ENCODE data around the gene CYBC1.

CYBC1 gene

DNA sequence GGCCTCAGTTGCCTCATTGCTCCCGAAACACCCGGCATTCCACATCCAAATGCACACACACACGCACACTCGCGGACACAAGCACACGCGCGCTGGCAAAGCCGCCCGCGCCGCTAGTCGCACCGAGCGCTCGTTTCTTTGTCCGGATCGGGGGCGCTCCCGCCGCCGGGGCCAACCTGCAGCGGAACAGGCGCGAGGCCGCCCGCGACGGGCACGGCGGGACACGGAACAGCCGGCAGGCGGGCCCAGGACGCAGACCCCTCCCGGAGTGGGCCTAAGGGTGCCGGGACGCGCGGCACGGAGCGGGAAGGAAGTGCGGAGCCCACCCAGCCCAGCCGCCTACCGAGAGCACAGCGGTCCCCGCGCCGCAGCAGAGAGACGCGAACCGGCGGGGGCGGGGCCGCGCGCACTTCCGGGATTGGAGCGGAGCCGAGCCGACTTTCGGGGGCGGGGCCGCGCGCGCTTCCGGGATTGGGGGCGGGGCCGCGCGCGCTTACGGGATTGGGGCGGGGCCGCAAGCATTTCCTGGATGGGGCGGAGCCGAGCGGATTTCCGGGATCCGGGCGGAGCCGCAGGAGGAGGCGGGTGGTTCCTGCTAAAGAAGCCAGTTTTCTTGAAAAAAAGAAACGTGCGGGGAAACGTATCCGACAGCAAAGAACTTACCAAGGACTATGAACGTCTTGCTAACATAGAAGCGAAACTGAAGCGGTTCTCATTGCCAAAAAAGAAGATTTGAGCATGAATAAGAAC, at the start of gene CYBC1:
Gene CYBC1 (minus strand): TSS at position 396 of the 750 bp plus-strand sequence. CDS start 1,498 bp downstream, outside the sequence.
- FAIRE-seq = no peak

DNA sequence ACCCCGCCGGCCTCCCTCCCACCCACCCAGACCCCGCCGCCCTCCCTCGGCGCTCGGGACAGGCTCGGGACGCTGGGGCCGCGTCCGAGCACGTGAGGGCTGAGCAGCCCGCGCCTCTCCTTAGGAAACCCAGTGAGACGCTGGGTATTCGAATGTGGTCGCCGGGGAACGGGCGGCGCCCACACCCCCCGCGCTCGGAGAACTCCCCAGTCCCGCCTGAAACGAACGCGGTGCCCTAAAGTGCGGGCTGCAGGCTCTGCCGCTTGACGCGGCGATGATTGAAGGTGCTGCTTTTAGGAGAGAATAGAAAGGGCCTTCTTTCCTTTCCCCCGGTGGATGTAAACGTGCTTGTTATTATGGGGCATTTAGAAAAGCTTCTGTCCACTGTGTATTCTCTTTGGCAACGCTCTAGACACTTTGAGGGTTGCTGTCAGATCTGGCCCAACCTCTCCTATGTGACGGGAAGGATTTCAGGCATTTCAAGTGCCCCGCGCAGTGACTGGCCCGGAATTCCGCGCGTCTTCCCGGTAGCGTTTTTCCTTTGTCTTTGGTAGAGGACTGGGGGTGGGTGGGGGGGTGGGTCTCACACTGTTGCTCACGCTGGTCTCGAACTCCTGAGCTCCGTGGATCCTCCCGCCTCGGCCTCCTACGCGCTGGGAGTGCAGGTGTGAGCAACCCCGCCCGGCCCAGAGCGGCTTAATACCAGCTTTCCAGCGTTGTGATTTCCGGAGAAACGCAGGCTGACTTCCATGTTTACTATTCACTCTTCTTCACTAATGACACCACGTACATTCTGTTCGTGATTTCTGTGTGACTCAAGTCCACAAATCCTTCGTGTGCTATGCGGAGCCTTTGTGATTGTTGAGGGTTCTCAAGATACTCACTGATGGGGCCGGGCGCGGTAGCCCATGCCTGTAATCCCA, 47.2 kb upstream of the CYBC1 start:
- FAIRE-seq = no peak

DNA sequence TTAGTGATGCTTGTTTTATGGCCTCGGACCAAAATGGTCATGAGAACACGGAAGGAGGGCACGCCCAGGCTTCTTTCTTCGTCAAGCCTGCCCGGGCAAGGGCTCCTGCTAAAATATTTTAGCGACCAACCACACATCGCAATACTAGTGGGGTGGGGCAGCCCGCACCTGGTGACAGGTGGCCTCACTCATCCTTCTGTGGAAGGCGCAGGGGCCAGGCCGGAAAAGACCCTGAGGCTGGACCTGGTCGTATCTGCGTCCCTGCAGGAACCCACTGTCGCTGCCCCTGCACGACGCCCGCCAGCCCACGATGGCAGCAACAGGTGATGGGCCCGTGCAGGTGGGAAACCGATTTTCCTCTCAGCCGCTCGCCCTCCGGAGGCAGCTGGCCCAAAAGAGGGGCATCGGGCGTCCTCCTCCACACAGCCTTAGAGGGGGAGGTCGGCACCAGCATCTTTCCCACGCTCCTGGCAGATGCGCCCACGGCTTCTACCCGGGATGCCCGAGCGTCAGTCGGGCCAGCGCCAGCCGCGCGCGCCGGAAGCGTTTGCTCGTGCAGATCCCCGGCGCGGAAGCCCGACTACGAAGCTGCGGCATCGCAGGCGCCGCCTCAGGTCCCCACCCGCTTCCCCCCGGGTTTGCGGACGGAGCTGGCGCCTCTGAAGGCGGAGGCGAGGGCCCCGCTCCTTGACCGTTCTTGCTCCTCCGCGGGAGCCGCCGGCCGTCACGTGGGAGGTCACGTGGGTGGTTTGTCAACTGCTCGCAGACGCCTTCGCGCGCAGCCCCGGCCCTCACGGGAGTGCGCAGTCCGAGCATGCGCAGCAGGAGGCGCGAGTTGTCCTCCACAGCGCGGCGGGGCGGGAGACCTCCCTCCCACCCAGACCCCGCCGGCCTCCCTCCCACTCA, 46.2 kb upstream of the CYBC1 start:
- FAIRE-seq = no peak

DNA sequence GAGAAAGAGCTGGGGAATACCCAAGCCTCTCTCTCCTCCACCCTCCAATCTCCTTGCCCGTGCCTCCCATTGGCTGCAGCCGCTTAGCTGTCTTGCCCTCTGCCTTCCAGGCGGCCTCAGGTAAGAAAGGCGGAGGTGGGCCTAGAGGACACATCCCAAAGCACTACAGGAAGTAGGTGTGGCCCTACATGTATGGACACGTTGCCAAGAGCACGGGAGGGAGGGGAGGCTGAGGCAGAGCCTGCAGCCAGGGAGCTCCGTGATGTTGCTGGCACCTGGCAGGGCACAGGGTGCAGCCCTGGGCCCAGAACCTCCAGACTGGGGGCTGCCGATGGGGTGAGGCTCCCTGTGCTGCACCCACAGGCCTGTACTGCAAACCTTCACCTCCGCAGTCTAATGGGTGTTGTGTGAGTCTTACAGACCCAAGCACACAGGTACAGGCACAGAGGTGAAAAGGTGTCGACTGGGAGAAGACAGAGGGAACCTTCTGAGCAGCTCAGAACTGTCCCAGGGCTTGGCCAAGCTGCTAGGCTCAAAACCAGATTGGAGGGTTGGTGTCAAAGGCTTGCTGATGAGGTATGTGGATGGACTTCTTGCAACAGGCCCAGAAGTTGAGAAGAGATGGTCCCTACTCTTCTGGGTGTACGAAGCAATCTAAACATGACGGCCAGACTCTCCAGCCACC, 45.4 kb upstream of the CYBC1 start:
- FAIRE-seq = no peak

DNA sequence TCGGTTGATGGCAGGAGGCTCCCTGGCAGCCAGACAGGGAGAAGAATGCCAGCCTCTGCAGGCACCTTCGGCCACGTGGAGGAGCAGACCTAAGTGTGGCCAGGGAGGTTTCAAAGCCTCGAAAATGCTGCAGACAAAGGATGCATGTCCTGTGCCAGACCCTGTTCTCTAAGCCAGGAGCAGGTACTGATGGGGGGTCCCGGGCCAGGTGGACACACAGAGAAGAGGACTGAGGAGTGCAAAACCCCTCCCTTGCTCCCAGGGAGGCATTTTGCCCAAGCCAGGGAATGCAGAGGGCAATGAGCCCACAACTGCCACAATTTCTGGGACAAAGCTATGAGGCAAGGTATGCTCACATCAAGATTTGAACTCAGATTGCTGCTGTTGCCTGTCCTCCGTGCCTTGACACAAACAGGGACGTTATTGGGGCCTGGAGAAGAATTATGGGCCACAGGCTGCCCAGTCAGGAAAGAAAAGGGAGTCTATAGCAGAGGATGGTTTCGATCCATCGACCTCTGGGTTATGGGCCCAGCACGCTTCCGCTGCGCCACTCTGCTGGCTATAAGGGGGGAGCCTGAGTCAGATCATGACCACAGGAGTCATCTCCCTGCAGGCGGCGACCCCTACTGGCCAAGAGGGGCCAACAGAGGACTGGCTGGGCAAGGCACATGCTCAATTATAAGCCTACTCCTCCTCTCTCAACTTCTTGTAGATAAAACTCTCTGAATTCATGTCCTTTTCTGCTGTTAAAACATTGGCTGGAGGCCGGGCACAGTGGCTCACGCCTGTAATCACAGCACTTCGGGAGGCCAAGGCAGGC, 43.9 kb upstream of the CYBC1 start:
- FAIRE-seq = no peak

- no peak for FAIRE-seq
Measured at GRCh38 chr17:82493226-82493781, 42.8 kb upstream of the CYBC1 start.

- no peak for FAIRE-seq
Measured at GRCh38 chr17:82492643-82493225, 42.2 kb upstream of the CYBC1 start.

DNA sequence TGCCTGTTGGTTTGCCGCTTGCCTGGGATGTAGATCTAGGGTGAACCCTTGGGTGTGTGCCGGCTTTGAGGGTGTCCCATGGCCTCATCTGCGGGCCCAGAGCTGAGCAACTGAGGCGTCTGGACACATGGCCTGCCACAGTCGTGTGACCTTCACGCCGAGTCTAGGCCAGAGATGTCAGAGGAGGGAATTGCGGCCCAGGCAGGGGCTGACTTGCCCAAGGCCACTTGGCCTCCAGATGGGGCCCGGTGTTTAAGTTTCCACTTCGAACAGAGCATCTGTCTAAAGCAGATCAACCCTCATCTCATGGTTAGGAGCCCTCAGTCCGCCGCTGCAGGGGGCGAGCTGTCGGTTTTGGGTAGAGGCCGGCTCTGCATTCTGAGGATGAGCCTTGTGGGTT, 41.0 kb upstream of the CYBC1 start:
- FAIRE-seq = no peak

GRCh38 chr17:82491196-82491530, 40.6 kb upstream of the CYBC1 start:
- no peak for FAIRE-seq

GRCh38 chr17:82490512-82491195, 40.1 kb upstream of the CYBC1 start:
- no peak for FAIRE-seq

DNA sequence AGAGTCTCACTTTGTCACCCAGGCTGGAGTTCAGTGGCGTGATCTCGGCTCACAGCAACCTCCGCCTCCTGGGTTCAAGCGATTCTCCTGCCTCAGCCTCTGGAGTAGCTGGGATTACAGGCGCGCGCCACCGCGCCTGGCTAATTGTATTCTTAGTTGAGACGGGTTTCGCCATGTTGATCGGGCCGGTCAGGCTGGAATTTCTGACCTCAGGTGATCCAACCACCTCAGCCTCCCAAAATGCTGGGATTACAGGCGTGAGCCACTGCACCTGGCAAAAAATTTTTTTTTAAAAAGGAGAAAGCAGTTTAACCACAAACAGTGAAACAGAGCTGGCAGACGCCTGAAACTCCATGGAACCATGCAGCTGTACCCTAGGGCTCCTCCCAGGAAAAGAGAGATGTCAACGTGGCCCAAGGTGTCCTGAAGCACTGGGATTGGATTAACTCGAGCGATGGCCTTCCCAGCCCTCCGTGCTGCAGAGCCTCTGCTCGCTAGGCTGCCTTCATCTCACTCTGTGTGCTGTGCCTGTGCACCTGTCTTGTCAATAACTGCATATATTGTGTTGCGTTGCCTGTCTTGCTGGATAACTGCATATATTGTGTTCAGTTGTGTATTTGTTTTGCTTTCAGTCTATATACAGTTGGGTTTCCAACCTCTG, 39.4 kb upstream of the CYBC1 start:
- no peak for FAIRE-seq

DNA sequence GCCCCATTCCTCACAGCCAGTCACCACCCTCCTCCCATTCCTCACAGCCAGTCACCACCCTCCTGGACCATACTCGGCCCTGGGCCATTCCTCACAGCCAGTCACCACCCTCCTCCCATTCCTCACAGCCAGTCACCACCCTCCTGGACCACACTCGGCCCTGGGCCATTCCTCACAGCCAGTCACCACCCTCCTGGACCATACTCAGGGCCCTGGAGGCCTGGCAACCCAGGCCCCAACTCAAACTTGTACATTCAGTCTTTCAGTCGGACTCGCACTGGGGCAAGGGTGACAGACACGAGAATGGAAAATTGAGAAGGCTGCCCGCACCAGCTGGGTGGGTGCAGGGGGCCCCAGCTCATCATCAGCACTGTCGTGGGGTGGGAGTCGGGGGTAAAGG, 38.6 kb upstream of the CYBC1 start:
- no peak for FAIRE-seq

DNA sequence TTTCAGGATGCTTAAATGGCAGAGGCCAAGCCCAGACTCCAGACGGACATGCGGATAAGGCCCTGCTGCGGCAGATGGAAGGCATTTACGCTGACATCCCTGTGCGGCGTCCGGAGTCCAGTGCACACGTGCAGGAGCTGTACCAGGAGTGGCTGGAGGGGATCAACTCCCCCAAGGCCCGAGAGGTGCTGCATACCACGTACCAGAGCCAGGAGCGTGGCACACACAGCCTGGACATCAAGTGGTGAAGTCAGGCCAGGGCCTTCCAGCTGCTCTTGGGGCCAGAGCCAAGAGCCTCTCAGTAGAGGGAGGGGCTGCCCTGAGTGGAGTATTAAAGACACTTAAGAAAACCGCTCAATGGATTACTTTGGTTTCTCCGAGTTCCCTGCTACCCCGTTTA, 37.4 kb upstream of the CYBC1 start:
- FAIRE-seq = no peak

DNA sequence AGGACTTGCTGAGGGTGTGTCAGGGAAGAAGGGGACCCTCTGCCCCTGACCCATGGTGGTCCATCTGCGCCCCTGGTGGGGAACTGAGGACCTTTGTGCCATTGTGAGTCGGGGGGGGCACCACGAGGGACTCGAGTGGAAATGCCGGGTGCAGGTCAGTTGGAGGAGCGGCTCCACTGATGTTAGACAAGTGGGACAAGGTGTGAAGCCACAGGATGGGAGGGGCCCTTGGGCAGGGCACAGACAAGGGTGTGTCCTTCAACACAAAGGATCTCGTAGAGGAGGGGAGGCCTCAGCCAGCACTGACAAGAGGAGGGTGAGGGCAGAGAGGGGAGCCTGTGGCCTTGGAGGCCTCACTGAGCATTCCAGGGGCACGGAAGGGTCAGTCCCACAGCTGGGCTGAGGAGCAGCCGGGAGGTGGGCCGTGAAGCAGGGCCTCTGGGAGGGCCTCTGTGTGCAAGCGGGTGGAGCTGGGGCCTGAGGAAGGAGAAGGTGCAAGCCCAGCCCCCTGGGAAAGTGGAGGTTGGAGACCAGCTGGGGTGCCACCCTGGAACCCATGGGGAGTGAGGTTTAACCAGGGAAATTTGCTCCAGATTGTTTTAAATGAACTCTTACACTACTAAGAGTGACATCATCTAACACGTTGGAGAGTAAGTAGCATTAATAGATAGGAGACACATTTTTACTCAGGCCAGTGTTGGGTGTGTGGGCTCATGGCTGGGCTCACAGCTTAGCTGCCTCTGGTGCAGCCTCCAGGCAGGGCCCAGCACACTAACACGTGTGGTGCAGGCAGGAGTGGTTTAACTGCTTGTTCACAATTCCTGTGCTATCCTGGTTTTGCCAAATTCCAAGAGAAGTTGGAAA, 35.9 kb upstream of the CYBC1 start:
- FAIRE-seq = no peak

DNA sequence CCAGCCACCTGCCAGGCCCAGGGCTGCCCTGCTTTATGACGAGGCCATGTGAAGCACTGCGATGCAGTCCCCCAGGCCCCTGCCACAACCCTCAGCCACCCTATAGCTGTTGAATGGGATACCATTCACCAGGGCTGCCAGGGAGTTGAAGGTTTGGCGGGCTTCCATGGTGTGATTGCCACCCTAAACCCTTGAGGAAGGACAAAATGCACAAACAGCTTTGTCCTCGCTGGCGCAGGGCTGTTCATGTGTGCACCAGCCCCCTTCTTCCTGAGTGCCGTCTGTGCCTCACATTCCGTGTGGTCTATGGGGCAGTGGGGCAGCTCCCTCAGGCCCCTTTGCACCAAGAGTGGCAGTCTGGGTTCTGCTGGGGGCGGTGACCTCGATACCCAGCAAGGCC, 33.3 kb upstream of the CYBC1 start:
- no peak for FAIRE-seq

DNA sequence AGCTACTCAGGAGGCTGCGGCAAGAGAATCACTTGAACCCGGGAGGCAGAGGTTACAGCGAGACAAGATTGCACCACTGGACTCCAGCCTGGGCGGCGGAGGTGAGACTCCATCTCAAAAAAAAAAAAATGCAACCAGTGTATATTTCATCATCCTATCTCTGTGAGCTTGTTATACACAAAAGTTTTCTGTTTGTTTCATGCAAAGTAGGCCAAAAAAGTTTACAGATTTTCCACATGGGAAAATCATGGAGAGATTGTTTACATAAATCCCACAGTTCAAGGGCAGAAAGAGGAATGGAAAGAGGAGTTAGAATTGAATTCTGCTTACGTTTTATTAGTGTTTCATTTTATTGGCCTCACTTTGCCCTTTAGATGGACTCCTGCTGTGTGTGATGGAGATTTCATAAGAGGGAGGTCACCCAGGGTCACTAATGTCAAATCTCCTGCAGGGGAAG, 32.7 kb upstream of the CYBC1 start:
- FAIRE-seq = no peak

DNA sequence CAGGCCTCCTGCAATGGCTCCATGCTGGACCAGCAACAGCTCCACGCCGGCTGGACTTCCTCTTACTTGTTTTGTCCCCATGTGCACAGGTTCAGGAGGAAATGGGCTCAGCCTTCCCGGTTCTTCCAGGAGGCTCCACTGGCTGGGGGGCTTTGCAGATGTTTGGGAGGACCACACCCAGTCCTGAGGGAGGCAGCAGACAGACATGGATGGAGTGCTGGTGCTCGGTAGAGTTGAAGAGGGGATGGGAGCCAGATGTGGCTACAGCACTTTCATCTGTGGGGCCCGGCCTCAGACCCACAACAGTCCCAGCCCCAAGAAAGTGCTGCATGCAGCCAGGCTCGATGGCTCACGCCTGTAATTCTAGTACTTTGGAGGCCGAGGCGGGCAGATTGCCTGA, 29.8 kb upstream of the CYBC1 start:
- FAIRE-seq = no peak

GRCh38 chr17:82479602-82480001, 29.1 kb upstream of the CYBC1 start:
- no peak for FAIRE-seq

Measured in endometrium (tissue), 2 donors.